GM18873 (cell line): ENCODE data around the gene TMEM59.

Experiments used
- ATAC-seq: cut with Tn5 transposase; IDR thresholded peaks from one replicate; pipeline ENCODE4 v1.9.1; 2021; ENCODE audit warnings: mild to moderate bottlenecking, moderate library complexity, moderate number of reproducible peaks; ENCODE audit not compliant: unreplicated experiment, low FRiP score

TMEM59 gene

DNA sequence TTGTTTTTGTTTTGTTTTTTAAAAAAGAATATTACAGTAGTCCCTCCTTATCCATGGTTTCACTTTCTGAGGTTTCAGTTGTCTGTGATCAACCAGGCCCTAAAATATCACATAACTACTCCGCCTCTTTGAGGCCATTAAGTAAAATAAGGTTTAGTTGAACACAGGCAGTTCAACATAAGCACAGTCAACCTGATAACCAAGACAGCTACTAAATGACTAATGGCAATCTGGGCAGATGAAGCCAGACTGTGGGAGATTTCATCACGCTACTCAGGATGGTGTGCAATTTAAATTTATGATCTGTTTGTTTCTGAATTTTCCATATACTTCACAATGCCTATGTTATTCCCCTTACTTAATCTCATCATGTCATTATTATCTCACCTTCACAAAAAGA is 65.1 kb downstream of the TMEM59 start:
- ATAC-seq, result no peak

DNA sequence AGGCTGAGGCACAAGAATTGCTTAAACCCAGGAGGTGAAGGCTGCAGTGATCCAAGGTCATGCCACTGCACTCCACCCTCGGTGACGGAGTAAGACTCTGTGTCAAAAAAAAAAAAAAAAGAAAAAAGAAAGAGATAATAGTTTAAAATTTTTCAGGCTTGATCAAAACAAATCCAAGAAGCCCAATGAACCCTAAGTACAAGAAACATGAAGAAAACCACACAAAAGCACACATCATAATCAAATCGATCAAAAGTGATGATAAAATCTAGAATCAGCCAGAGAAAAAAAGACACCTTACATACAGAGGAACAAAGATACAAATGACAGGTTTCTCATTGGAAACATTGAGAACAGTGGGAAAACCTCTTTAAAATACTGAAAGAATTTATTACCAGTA is 66.5 kb downstream of the TMEM59 start:
- no peak for ATAC-seq

DNA sequence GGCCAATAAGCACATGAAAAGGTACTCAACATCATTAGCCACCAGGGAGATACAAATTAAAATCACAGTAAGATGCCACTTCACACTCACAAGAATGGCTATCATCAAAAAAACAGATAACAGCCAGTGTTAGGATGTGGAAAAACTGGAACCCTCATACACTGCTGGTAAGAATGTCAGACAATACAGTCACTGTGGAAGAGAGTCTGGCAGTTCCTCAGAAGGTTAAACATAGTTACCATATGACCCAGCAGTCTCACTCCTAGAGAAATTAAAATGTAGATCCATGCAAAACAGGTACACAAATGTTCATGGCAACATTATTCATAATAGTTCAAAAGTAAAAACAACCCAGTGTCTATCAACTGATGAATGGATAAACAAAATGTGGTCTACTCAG is 68.3 kb downstream of the TMEM59 start:
- no peak for ATAC-seq

DNA sequence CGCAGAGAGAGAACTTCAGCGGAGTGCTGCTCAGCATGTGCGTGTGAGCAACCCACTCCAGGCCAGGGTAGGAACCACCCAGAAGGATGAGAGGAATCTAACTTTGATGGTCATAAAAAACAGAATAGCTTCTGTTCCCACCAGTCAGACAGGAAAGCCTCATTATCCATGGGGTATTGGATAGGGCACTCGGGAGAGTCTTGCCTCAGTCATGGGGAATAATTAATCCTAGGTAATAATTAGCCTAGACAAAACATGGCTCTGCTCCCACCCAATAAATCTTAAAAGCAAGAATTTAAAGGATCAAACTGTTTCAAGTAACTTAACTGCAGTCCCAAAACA is 70.3 kb downstream of the TMEM59 start:
- ATAC-seq, result no peak

DNA sequence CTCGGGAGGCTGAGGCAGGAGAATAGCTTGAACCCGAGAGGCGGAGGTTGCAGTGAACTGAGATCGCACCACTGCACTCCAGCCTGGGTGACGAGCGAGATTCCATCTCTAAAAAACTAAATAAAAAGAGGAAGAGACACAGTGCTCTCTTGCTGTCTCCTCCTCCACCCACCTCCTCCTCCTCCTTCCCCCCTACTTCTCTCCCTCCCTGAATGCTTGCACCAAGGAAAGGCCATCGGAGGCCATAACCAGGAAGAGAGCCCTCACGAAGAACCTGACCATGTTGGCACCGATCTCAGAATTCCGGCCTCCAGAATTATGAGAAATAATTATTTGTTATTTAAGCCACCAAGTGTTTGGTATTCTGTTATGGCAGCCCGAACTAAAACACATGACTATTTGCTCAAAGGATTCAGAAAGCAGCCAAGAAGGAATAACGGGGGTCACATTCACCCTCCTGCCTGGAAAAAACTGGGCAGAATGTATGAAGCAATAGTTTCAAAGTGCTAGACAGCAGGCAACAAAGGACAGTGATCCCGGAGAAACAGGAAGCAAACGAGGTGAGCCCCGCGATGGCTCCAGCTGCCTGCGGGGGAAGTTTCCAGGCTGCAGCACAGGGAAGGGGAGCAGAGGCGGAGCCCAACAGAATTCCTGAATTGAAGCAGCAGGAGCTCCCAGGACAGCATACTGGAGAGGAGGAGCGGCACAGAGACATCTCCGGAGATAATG is 70.8 kb downstream of the TMEM59 start:
- ATAC-seq, result no peak

DNA sequence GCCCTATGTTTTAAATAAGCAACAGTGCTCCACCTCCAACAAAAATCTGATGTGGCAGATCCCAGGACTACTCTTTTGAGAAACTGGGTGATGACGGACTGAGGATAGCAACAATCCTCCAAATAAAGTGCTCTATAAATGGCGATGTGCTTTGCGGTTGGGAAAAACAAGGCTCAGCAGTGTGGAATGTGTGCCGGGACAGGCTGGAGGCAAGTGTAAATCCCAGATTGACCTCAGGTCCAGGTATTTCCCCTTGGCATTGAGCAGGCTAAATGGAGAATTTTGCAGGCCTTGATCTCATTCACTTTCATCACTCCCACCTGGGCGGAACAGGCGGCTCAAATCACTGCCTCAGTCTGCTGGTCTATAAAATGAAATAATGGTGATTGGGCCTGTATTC is 71.8 kb downstream of the TMEM59 start:
- no peak for ATAC-seq

DNA sequence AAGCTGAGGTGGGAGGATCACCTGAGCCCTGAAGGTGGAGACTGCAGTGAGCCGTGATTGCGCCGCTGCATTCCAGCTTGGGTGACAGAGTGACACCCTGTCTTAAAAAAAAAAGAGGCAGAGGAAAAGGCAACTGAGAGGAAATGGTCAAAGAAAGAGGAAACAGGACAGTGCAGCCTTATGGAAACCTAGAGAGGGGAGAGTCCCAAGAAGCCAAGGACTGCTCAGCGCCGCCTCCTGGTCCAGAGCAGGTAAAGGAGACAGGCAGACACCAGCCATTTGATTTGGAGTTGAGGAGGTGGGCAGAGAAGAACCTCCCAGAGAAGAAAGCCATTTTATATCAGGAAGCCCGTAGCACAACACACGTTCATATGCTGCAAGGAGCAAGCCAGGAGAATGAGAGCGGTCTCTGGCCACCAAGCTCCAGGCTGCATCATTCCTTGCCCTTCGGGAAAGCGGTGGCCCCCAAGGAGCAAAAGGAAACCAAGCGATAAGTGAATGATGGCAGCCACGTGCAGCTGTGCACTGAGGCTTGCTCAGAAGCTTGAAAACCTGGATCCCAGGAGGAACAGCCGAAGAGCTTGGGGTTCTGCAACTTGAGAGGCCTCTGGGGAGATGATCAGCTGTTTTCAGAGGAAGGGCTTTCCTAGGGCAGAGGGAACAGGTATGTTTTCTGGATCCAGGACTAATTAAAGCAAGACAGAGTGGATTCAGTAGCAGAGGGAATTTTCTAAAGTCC is 73.1 kb downstream of the TMEM59 start:
- ATAC-seq, result no peak
